Cardiac fibroblast (primary cell): Measurements from ENCODE around the gene PDZD2.

Experiments
- DNase-seq, 2 donors: peaks; one replicate each; pipeline versions ENCODE4 v3.0.0 to v3.0.0-alpha.2; 2010; ENCODE audit warnings: low read depth in 2 of 2
- H3K4me3 ChIP-seq, 2 donors: replicated peaks in 1 of 2; 1 replicate in 1 of 2; 2 replicates in 1 of 2; pipeline ENCODE4 v1.5.1; 2011; ENCODE audit warnings: low read depth in 2 of 2, low read length in 2 of 2, mild to moderate bottlenecking in 2 of 2, moderate library complexity in 1 of 2
- TF ChIP-seq, protein P1 (sequence below): IDR thresholded peaks from one replicate; pipeline ENCODE4 v1.5.1; 2011; ENCODE audit warnings: low read depth, mild to moderate bottlenecking, low read length, inconsistent platforms

PDZD2 gene

DNA sequence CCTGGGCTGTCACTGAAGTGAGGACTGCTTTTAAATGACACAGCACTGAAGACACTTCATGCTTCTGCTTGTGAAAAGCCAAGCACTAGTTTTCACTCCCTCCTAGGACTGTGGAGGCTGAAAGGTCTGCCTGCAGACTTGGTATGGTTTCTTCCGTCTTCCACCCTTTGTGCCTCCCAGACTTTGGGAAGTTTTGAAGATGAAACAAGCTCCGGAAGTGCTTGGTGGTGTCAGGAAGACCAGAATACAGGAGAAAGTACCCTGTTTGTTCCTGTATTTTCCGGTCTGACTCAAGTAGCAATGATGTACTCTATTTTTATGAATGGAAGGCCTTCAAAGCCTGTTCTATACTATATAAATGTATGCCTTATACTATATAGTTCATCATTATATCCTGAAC lies 222.7 kb downstream of the PDZD2 start:
- no peak overlapping the region for H3K4me3 ChIP-seq
- no peak for DNase-seq
- TF ChIP-seq, protein P1, sequence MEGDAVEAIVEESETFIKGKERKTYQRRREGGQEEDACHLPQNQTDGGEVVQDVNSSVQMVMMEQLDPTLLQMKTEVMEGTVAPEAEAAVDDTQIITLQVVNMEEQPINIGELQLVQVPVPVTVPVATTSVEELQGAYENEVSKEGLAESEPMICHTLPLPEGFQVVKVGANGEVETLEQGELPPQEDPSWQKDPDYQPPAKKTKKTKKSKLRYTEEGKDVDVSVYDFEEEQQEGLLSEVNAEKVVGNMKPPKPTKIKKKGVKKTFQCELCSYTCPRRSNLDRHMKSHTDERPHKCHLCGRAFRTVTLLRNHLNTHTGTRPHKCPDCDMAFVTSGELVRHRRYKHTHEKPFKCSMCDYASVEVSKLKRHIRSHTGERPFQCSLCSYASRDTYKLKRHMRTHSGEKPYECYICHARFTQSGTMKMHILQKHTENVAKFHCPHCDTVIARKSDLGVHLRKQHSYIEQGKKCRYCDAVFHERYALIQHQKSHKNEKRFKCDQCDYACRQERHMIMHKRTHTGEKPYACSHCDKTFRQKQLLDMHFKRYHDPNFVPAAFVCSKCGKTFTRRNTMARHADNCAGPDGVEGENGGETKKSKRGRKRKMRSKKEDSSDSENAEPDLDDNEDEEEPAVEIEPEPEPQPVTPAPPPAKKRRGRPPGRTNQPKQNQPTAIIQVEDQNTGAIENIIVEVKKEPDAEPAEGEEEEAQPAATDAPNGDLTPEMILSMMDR: no peak

DNA sequence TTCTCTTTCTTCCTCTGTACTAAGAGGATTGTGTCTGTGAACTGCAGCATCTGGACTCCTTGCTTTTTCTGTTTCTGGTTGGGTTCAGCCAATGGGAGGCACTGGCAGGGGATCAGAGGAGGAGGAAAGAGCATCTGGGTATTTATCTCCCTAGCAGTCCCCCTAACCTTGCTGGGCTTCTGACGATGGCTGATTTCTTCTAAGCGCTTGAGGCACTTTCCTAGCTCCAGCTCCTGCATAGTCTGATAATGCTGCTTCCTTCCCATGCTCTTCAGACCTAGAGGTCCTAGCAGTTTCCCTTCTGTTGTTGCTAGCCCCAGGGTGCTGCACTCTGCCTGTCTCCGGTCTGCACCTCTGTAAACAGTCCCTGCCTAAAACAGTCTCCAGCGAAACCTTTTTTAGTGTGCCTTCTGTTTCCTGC lies 225.1 kb downstream of the PDZD2 start:
- TF ChIP-seq, protein P1: no peak
- DNase-seq: no peak
- H3K4me3 ChIP-seq: no peak overlapping the region

DNA sequence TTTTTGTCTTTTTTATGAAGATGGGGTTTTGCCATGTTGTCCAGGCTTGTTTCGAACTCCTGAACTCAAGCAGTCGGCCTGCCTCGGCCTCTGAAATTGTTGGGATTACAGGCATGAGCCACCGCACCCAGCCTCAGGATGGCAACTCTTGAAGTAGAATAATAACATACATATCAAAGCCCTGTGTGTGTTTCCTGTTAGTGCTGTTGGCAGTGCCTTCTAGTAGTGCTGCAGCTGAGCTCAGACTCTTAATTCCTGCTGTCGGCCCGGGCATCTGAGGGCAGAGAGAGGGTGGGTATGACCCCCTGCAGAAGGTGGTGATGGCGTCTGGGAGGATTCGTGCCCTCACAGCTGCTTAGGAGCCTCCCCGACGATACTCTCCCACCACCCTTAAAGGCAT lies 227.2 kb downstream of the PDZD2 start:
- TF ChIP-seq, protein P1: no peak
- DNase-seq: no peak
- no peak overlapping the region for H3K4me3 ChIP-seq

DNA sequence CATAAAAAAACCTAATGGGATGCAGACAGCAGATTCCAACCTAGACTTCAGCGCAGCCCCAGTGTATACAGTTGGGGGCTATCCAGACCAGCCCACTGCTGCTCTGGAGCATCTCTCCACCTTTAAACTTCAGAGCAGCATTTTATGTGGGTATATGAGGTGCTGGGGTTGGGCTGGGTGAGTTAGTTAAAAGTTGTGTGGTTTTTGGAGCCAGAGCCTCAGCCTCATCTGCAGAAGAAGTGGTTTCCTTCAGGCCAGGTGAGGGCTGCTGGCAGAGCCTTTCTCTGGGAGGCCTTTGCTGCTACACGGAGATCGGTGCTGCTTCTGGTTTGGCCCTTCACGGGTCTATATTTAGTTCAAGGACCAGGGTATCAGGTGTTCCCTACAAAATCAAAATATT lies 228.3 kb downstream of the PDZD2 start:
- TF ChIP-seq, protein P1: no peak
- no peak for DNase-seq
- H3K4me3 ChIP-seq: no peak overlapping the region

DNA sequence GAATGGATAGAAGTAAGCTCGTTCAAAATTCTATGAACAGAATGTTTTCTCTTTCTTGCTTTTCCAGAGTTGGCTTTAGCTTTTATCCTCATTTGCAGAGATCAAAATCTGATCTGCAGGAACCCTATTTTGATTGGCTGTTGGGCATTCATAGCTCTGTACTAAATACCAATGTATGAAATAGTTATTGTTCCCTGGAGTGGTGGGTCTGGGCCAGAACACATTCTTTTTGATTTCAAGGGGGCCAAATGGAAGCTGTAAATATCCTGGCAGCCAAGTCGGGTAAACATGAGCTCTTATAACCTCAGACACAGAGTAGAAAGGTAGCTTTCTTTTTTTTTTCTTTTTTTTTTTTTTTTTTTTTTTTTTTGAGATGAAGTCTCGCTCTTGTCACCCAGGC lies 241.5 kb downstream of the PDZD2 start:
- no peak overlapping the region for H3K4me3 ChIP-seq
- DNase-seq: no peak
- TF ChIP-seq, protein P1: no peak

DNA sequence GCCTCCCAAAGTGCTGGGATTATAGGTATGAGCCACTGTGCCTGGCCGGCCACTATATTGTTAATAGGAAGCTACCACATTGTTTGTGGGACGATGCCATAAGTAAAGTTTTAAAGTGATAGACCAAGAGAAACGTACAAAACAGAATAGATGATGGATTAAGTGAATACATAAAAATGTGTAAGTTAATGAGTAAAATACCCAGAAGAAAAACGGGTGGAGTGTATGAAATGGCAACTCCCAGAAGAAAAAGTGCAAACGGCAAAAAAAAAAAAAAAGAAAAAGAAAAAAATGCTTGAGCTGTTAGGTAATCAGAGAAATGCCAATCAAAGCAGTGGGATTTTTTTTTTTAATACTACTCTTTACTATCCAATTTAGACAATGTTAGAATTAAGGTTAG lies 246.0 kb downstream of the PDZD2 start:
- H3K4me3 ChIP-seq: no peak overlapping the region
- TF ChIP-seq, protein P1: no peak
- DNase-seq: no peak

DNA sequence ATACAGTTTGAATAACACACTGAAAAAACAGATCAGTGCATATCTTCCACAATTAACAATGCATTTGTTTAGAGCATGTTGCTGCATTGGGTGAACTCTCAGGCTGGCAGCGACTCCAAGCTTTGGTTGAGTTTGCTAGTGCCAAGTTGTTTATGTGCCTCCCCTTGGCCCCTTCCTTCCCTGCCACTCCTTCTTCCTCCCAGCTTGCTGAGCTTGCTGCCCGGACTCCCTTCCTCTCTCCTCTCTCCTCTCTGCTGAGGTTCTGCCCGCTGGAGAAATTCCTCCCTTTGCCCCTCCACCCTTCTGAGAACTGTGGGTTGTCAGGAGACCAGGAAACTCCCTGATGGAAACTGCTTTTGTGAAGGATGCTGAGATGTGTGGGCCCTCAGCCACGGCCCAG lies 247.3 kb downstream of the PDZD2 start:
- no peak overlapping the region for H3K4me3 ChIP-seq
- TF ChIP-seq, protein P1: no peak
- no peak for DNase-seq
